Epithelial cell of esophagus (primary cell): Measurements from ENCODE around the gene LRRC4C.

Experiments used
- DNase-seq: peaks from one replicate; pipeline ENCODE4 v3.0.0; 2010; ENCODE audit warnings: low read depth
- H3K4me3 ChIP-seq: 2 replicates; pipeline ENCODE4 v1.5.1; 2011; ENCODE audit warnings: mild to moderate bottlenecking, low read length, control low read depth
- CTCF ChIP-seq: IDR thresholded peaks from 2 replicates; pipeline ENCODE4 v1.5.1; 2011; ENCODE audit warnings: low read depth, mild to moderate bottlenecking, low read length, control low read depth, inconsistent platforms; ENCODE audit not compliant: insufficient read depth; ENCODE audit errors: missing control alignments

Gene LRRC4C

GRCh38 chr11:40354121-40354520, 1105.3 kb downstream of the LRRC4C start:
- no peak for TF ChIP-seq CTCF

GRCh38 chr11:40340911-40341310, 1118.5 kb downstream of the LRRC4C start:
- no peak for DNase-seq
- no peak overlapping the region for H3K4me3 ChIP-seq
- no peak for TF ChIP-seq CTCF

More at GRCh38 chr11:40354121-40354520, 1105.3 kb downstream of the LRRC4C start:
- no peak for DNase-seq
- no peak overlapping the region for H3K4me3 ChIP-seq

GRCh38 chr11:40338739-40339138, 1120.7 kb downstream of the LRRC4C start:
- TF ChIP-seq CTCF = no peak
- DNase-seq = peak; percentile 76
- H3K4me3 ChIP-seq = no peak overlapping the region

GRCh38 chr11:40338062-40338461, 1121.4 kb downstream of the LRRC4C start:
- no peak overlapping the region for H3K4me3 ChIP-seq
- DNase-seq = no peak
- TF ChIP-seq CTCF = no peak

- no peak for TF ChIP-seq CTCF
- no peak for DNase-seq
- H3K4me3 ChIP-seq = no peak overlapping the region
Observed at GRCh38 chr11:40337118-40337517, 1122.3 kb downstream of the LRRC4C start.

GRCh38 chr11:40328890-40329614, 1130.4 kb downstream of the LRRC4C start:
- no peak for TF ChIP-seq CTCF
- DNase-seq = peak; percentile 99
- no peak overlapping the region for H3K4me3 ChIP-seq

- no peak for TF ChIP-seq CTCF
- DNase-seq = no peak
- H3K4me3 ChIP-seq = no peak overlapping the region
Observed at GRCh38 chr11:40323241-40323640, 1136.2 kb downstream of the LRRC4C start.
